HG03521 (cell line): Measurements from ENCODE around the gene TPCN1.

Experiments used
- ATAC-seq: cut with Tn5 transposase; IDR thresholded peaks from one replicate; pipeline ENCODE4 v1.9.1; 2021; ENCODE audit warnings: mild to moderate bottlenecking, moderate library complexity; ENCODE audit not compliant: unreplicated experiment

Gene TPCN1

DNA sequence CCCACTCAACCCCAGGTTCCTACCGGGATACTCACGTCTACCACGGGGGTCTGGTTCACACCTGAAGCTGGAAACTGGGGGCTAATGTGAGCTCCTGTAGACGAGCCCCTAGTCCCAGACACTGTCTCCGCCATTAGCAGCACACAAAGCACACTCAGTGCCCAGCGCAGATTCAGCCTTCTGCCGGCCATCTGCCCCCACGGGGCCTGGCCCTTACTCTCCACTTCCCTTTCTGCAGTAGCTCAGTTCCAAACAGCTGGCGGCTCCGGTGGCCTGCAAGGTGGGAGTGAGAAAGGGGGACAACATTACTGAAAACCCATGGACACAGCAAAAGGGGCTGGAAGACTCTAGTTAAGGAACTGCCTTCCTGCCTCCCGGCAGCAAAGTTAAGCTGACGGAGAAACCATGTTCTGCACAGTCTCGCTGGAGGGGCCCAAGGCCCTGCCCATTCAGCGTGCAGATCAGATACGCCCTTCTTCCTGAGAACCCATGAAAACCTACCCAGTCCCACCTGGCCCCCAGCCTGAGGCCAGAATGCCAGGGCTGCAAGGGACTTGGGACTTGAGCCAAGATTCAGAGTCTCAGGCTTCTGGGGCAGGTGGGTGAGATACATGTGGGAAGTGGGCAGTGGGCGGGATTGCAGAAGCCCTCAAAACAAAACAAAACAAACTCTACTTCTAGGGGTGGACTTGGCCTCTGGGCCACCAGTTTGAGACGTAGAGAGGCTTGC, 111.6 kb downstream of the TPCN1 start:
- no peak for ATAC-seq

DNA sequence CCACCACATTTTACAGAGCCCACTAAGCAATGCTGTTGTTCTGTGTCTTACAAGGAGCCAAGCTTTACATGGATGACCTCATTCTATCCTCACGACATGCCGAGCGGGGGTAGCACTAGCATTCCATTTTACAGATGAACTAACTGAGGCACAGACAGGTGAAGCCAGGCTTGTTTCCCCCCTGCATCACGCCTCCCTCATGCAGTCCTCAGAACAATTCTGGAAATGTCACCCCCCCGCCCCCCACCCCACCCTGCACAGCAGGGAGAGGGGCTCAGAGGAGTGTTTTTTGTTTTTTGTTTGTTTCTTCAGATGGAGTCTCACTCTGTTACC, 112.1 kb downstream of the TPCN1 start:
- no peak for ATAC-seq

DNA sequence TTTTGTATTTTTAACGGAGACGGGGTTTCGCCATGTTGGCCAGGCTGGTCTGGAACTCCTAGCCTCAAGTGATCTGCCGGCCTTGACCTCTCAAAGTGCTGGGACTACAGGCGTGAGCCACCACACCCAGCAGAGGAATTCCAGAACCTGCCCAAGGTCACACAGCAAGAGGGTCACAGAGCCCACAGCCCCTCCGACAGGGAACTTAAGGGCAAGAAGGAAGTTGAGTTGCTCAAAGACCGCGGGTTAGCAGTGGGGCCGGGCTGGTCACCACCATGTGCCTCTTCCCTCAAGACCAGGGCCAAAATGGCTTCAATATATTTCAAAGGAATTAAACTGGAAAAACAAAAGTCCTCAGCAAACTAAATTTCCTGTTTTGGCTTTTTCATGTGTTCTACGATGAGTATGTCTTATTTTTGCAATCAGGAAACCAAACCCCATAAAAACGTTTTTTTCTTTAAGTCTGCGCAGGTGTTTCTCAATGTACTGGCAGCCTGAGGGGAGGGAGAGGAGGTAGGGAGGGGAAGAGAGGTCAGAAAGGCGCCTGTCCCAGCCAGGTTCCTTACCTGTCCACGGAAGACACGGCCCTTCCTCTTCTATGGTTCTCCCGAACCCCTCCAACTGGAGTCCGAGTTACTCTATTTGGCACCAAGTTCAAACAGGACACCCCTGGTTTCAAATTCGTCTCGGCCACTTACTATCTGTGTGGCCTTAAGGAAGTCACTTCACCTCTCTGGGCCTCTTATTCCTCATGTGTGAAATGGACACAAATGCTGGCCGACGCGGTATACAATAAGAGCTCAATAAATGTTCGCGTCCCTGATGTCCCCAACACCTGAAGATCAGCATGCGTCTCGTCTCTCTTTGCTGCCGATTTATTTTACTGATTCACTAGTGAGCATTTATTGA, 112.9 kb downstream of the TPCN1 start:
- no peak for ATAC-seq

DNA sequence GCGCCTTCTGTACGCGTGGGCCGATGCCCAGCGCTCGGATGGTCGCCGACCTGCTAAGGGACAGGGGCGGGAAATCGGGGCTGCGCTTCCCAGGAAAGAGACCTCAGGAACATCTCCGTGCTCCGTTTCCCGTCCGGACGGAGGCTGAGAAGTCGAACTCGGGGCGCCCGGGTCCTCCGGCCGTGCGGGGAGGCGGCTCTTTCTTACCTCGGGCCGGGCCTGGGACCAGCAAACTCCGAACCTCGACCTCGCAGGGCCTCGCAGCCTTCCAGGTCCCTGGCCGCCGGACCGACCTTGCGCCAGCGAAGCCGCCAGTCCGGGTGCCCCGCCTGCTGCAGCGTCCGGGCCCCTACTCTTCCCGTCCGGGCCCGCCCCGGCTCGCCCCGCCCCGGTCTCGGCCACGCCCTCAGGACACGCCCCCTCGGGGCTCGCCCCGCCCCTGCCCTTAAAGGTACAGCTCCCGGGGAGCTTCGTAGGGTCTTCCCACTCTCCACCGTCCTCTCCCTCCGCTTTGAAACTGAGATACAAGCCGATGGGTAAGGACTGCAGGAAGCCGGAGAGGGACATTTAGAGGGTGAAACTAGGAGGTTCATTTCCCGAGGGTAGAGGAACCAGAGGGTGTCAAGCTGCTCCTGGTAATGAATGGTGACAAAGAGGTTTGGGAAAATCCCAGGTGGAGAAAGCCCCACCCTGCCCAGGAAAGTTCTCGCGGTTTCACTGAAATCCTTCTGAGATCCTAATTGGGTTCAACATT, 113.7 kb downstream of the TPCN1 start, which contains the start of gene SLC8B1:
TSS of gene SLC8B1 (minus strand) at position 324 of the 754 bp plus-strand sequence. CDS start 2,231 bp downstream, outside the sequence.
- ATAC-seq: peak; percentile 97

DNA sequence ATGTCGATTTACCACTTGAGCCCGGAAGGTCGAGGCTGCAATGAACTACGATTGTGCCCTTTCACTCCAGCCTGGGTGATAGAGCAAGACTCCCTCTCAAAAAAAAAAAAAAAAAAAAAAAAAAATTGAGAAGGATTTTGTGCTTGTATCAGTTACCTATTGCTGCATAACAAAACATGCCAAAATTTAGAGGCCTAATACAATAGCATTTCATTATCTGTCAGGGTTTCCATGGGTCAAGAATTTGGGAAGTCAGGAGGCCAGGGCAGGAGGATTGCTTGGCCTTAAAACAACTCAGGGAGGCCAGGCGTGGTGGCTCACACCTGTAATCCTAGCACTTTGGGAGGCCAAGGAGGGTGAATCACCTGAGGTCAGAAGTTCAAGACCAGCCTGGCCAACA, 118.3 kb downstream of the TPCN1 start:
- ATAC-seq: no peak

DNA sequence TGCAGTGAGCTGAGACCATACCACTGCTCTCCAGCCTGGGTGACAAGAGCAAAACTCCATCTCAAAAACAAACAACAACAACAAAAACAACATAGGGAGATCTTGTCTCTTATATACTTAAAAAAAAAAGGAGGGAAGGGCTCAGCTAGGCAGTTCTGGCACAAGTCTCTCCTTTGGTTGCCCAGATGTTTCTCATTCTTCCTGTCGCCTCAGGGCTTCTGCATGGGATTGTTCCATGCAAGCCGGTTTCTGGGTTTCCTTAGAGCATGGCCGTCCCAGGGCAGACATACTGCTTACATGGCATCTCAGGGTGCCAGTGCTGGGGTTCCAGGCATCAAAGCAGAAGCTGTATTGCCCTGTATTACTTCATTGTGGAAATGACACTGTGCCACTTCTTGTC, 118.8 kb downstream of the TPCN1 start:
- ATAC-seq: no peak

DNA sequence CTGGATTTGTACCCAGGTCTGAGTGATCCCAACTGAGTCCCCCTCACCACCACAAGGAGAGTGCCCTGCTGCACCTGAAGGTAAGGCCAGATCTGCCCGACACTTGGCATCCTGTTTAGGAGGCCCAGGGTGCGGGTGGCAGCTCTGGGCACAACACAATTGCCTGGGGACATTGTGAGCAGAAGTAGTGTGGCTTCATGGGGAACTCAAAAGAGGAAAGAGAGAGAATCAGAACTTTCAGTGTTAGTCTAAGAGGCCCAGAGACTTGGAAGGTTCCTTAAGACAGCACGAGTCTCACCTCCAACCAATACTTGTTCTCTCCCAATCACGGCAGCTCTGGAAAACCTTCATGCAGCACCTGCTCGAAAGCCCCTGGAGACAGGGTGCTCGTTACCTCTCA, 120.3 kb downstream of the TPCN1 start:
- ATAC-seq: no peak

DNA sequence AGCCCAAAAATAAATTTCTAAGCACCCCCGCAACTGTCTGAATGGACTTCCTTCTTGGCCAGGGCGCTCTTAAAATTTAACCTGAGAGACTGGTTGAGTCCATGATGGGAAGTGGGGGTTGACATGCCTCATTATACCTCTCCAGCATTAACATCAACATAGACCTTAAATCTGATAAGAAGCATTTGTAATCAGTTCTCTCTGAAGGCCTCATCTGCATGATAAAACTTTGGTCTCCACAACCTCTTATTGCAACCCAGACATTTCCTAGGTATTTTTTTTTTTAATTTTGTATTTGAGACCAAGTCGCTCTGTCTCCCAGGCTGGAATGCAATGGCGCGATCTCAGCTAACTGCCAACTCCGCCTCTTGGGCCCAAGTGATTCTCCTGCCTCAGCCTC, 124.1 kb downstream of the TPCN1 start:
- ATAC-seq: no peak

DNA sequence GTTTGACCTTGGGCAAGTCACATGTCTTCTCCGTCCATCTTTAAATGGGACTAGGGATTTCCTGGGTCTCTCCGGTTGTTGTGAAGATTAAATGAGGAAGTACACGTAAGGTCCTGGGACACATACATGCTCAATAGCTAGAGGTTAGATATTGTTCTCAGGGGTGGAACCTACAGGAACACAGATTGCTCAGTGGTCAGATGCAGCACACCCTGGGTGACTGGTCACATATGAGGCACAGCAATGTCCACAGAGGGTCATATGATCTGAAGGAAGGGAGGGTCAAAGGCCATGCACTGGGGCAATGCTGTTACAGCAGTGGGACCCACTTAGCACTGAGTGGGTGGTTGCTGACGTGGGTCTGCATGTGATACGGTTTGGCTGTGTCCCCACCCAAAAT, 125.1 kb downstream of the TPCN1 start:
- no peak for ATAC-seq

DNA sequence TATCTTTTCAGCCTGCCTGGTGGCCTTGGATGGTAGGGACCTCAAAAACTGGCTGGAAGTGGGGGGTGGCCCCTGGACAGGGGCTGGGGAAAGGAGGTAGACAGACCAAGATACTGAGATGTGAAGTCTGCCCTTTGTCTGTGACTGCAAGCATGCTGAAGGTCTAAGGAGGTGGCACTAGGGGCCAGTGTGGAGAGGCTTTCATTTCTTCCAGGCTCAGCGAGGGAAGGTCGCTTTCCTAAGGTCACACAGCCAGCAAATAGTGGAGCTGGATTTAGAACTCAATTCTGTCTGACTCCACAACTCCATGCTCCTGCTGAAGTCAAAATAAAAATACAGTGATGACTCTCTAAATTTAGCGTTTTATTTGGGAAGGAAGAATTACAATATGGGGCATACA, 125.8 kb downstream of the TPCN1 start:
- ATAC-seq: no peak

DNA sequence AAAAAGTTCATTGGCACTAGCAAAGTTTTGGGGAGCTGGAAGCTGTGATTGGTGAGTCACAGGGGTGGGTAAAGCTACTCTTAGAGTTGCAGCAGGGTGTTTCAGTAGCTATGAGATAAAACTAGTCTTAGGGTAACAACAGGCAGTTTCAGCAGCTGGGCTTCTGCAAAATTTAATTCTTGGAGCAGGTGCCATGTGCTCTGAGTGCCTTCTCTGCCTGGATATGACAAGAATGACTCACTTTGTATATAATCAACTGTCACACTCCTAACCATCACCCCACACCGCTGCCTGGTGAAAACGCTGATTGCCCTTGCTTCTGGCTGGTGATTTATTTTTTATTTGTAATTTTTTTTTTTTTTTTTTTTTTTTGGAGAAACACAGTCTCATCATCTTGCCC, 126.6 kb downstream of the TPCN1 start:
- ATAC-seq: no peak
